H1 (cell line): Measurements from ENCODE around the gene NEDD4L. TPM values are rescaled to one million over a fixed set of nuclear protein-coding genes. Genes with fewer than 3 reads are reported as not detected.

Source experiments
- BACH1 ChIP-seq: IDR thresholded peaks from 2 replicates; pipeline ENCODE4 v1.6.1; 2012; ENCODE audit warnings: low read length, improper control_type of control experiment
- CBX5 ChIP-seq: fragments of 300-800, 300-1000 bp; sonication (generic); IDR thresholded peaks from 2 replicates; pipeline ENCODE4 v1.7.1; 2016; ENCODE audit warnings: antibody characterized with exemption, low read length, low read depth
- CHD7 ChIP-seq: fragments of 300-600 bp; sonication (generic); IDR thresholded peaks from 2 replicates; pipeline ENCODE4 v1.7.1; 2012; ENCODE audit warnings: low read length, moderate library complexity, mild to moderate bottlenecking, inconsistent platforms; ENCODE audit not compliant: insufficient replicate concordance
- CTBP2 ChIP-seq: IDR thresholded peaks from 2 replicates; pipeline ENCODE4 v1.7.0; 2011; ENCODE audit warnings: borderline replicate concordance, mild to moderate bottlenecking, moderate library complexity, mixed read lengths, low read length; ENCODE audit not compliant: insufficient read depth, insufficient read length
- polyA plus RNA-seq, 7 experiments: library from polyadenylated mRNA; depleted of rRNA in 3 of 7; stranded (reverse) in 5 of 7; unstranded in 2 of 7; fragments of >200 nt in 5 of 7; fragments of 200-250 nt in 2 of 7; gene quantifications; 1 replicate in 5 of 7; 2 replicates in 1 of 7; 4 replicates in 1 of 7; pipeline versions ENCODE4 v1.2.1 to v1.2.3, GENCODE V29; 2011 to 2013; ENCODE audit warnings: missing spikeins in 2 of 7, mixed read lengths in 2 of 7
- total RNA-seq: library from RNA; stranded (reverse); fragmentation: NEBNext Ultra II Directional; extraction: Animal tissue kit (Norgen Biotek cat#: 25700); gene quantifications from 2 replicates; pipeline ENCODE4 v1.2.1, GENCODE V29; 2021

The NEDD4L gene
- total and polyA plus RNA-seq, 2 of the 8 experiments (the other 6 are each of a cell fraction or from before 2014, with no cell fraction given), result 37.3 to 69.8 TPM

GRCh38 chr18:58010265-58010664, 33.8 kb upstream of the NEDD4L start (continued):
- TF ChIP-seq CHD7 (no peak), CTBP2 (no peak), CBX5 (no peak), BACH1 (no peak)
- TF ChIP-seq, all 59 proteins: peak for 0
